Neuronal stem cell (in vitro differentiated cells): ENCODE results near the gene CAMK2B.

Experiments used
- DNase-seq: peaks from one replicate; pipeline ENCODE4 v3.0.0-alpha.2; 2013; ENCODE audit warnings: low spot score
- H2AFZ ChIP-seq: one replicate; pipeline ENCODE4 v1.6.1; 2013; ENCODE audit warnings: mild to moderate bottlenecking, low read length, inconsistent platforms
- H2AK5ac ChIP-seq: 2 replicates; pipeline ENCODE4 v1.6.1; 2013; ENCODE audit warnings: low read depth, mild to moderate bottlenecking, inconsistent platforms, low read length, moderate library complexity, mixed read lengths
- H2BK120ac ChIP-seq: 2 replicates; pipeline ENCODE4 v1.6.1; 2013; ENCODE audit warnings: low read depth, mild to moderate bottlenecking, inconsistent platforms, low read length, moderate library complexity, mixed read lengths
- H2BK12ac ChIP-seq: one replicate; pipeline ENCODE4 v1.6.1; 2013; ENCODE audit warnings: low read length, inconsistent platforms
- H2BK15ac ChIP-seq: 2 replicates; pipeline ENCODE4 v1.6.1; 2013; ENCODE audit warnings: mild to moderate bottlenecking, low read length, inconsistent platforms, mixed read lengths
- H2BK5ac ChIP-seq: one replicate; pipeline ENCODE4 v1.6.1; 2013; ENCODE audit warnings: inconsistent platforms, mild to moderate bottlenecking, low read length, moderate library complexity
- H3K14ac ChIP-seq: one replicate; pipeline ENCODE4 v1.6.1; 2013; ENCODE audit warnings: low read length, inconsistent platforms
- H3K18ac ChIP-seq: 2 replicates; pipeline ENCODE4 v1.6.1; 2013; ENCODE audit warnings: low read length, inconsistent platforms
- H3K23ac ChIP-seq: 2 replicates; pipeline ENCODE4 v1.6.1; 2013; ENCODE audit warnings: low read depth, mild to moderate bottlenecking, mixed read lengths, low read length, inconsistent platforms; ENCODE audit not compliant: poor library complexity
- H3K27ac ChIP-seq: replicated peaks from 3 replicates; pipeline ENCODE4 v1.5.1; 2013; ENCODE audit warnings: low read length, inconsistent platforms
- H3K27me3 ChIP-seq, 3 experiments: 2 replicates each; pipeline ENCODE4 v1.6.1; 2013; ENCODE audit warnings: low read length in 3 of 3, mild to moderate bottlenecking in 2 of 3, inconsistent platforms in 1 of 3, low read depth in 1 of 3, mixed read lengths in 1 of 3, moderate library complexity in 1 of 3; ENCODE audit not compliant: control insufficient read depth in 3 of 3, insufficient read depth in 3 of 3
- H3K36me3 ChIP-seq, 2 donors: replicated peaks in 1 of 2; 2 replicates each; pipeline ENCODE4 v1.6.1; 2013; ENCODE audit warnings: low read length in 2 of 2; ENCODE audit not compliant: control insufficient read depth in 2 of 2, insufficient read depth in 2 of 2
- H3K4ac ChIP-seq: 2 replicates; pipeline ENCODE4 v1.6.1; 2013; ENCODE audit warnings: inconsistent platforms, mild to moderate bottlenecking, low read length, moderate library complexity
- H3K4me1 ChIP-seq, 2 donors: 1 replicate in 1 of 2; 2 replicates in 1 of 2; pipeline ENCODE4 v1.6.1; 2013; ENCODE audit warnings: low read length in 2 of 2, low read depth in 1 of 2; ENCODE audit not compliant: control insufficient read depth in 2 of 2, insufficient read depth in 1 of 2
- H3K4me2 ChIP-seq: one replicate; pipeline ENCODE4 v1.6.1; 2013; ENCODE audit warnings: mild to moderate bottlenecking, low read length, inconsistent platforms; ENCODE audit not compliant: insufficient read depth, poor library complexity, severe bottlenecking
- H3K4me3 ChIP-seq, 2 donors: 2 replicates each; pipeline ENCODE4 v1.5.1; 2013; ENCODE audit warnings: low read length in 2 of 2, mild to moderate bottlenecking in 2 of 2, inconsistent platforms in 1 of 2, moderate library complexity in 1 of 2
- H3K79me1 ChIP-seq: one replicate; pipeline ENCODE4 v1.6.1; 2013; ENCODE audit warnings: low read depth, mild to moderate bottlenecking, inconsistent platforms, low read length, moderate library complexity
- H3K9ac ChIP-seq: one replicate; pipeline ENCODE4 v1.6.1; 2013; ENCODE audit warnings: mild to moderate bottlenecking, low read depth, low read length, inconsistent platforms; ENCODE audit not compliant: poor library complexity
- H3K9me3 ChIP-seq, 2 donors: replicated peaks in 1 of 2; 2 replicates each; pipeline versions ENCODE3 to v1.6.1; 2013; ENCODE audit warnings: low read length in 2 of 2, mild to moderate bottlenecking in 2 of 2, inconsistent platforms in 1 of 2, low read depth in 1 of 2, mixed read lengths in 1 of 2, moderate library complexity in 1 of 2; ENCODE audit not compliant: control insufficient read depth in 2 of 2, insufficient read depth in 1 of 2
- H4K8ac ChIP-seq: one replicate; pipeline ENCODE4 v1.6.1; 2013; ENCODE audit warnings: low read depth, mild to moderate bottlenecking, inconsistent platforms, low read length, moderate library complexity
- H4K91ac ChIP-seq: one replicate; pipeline ENCODE4 v1.6.1; 2013; ENCODE audit warnings: low read length, low read depth, mild to moderate bottlenecking, inconsistent platforms; ENCODE audit not compliant: poor library complexity
- WGBS, 2 donors: extraction: QIAGEN DNeasy Blood & Tissue Kit; methylation state at CpG; one replicate each; pipeline ENCODE4 v1.1.7; 2013; ENCODE audit warnings: missing lambda C conversion rate in 2 of 2, mixed read lengths in 1 of 2; ENCODE audit not compliant: insufficient read length in 2 of 2, insufficient replicate concordance in 1 of 2; ENCODE audit errors: extremely low coverage in 2 of 2; 5-methylcytosine and 5-hydroxymethylcytosine counted together

The CAMK2B gene

GRCh38 chr7:44281811-44282600 lies 43.4 kb downstream of the CAMK2B start:
- Histone ChIP-seq H2BK5ac (no peak overlapping the region), H3K9ac (no peak overlapping the region), H3K14ac (no peak overlapping the region), H3K18ac (peak overlapping the region; percentile 48), H4K8ac (no peak overlapping the region), H2AK5ac (peak overlapping the region; percentile 37), H2AFZ (no peak overlapping the region), H3K4me3 (peak overlapping the region in 1 of 2 donors; percentile 27), H3K4ac (no peak overlapping the region), H3K23ac (peak overlapping the region; percentile 58), H3K4me2 (no peak overlapping the region), H4K91ac (no peak overlapping the region), H3K36me3 (no peaks in the 10 kb centered on the region), H3K27me3 (peaks cover 0 to 52% (median 0%) of the 10 kb centered on the region in 3 experiments), H3K9me3 (no peaks in the 10 kb centered on the region), H3K4me1 (peaks cover 0 to 4% of the 10 kb centered on the region in 2 donors), H2BK12ac (peak overlapping the region; percentile 69), H3K79me1 (peaks cover 1% of the 10 kb centered on the region), H2BK120ac (no peak overlapping the region), H3K27ac (no peak overlapping the region), H2BK15ac (peak overlapping the region; percentile 35)
- no peak for DNase-seq
- no CpG with 5 or more reads among the region's 15 CpGs for WGBS, 2 donors

GRCh38 chr7:44280993-44281721 lies 44.2 kb downstream of the CAMK2B start:
- no peak overlapping the region for H3K18ac ChIP-seq
- no peak overlapping the region for H2BK15ac ChIP-seq
- H2BK12ac ChIP-seq: no peak overlapping the region
- peaks cover 7 to 11% of the 10 kb centered on the region in 2 donors for H3K4me1 ChIP-seq
- H3K9me3 ChIP-seq: no peaks in the 10 kb centered on the region
- H4K91ac ChIP-seq: no peak overlapping the region
- no peak overlapping the region for H3K4me3 ChIP-seq
- no peak overlapping the region for H3K4me2 ChIP-seq
- H3K14ac ChIP-seq: peak overlapping the region; percentile 1
- no peak overlapping the region for H2BK5ac ChIP-seq
- peak overlapping the region; percentile 32 for H3K23ac ChIP-seq
- H3K9ac ChIP-seq: no peak overlapping the region
- WGBS, 2 donors: no CpG with 5 or more reads among the region's 20 CpGs
- H3K4ac ChIP-seq: no peak overlapping the region
- no peak overlapping the region for H4K8ac ChIP-seq
- no peak overlapping the region for H2BK120ac ChIP-seq
- H2AK5ac ChIP-seq: no peak overlapping the region
- H3K27ac ChIP-seq: no peak overlapping the region
- no peaks in the 10 kb centered on the region for H3K36me3 ChIP-seq
- no peak overlapping the region for H2AFZ ChIP-seq
- H3K79me1 ChIP-seq: no peaks in the 10 kb centered on the region
- no peak for DNase-seq
- peaks cover 0 to 44% (median 0%) of the 10 kb centered on the region in 3 experiments for H3K27me3 ChIP-seq

- peak overlapping the region; percentile 33 for H3K18ac ChIP-seq
- no peak overlapping the region for H2BK15ac ChIP-seq
- H3K4me2 ChIP-seq: no peak overlapping the region
- no peak overlapping the region for H4K91ac ChIP-seq
- H2AFZ ChIP-seq: no peak overlapping the region
- no peaks in the 10 kb centered on the region for H3K79me1 ChIP-seq
- H3K23ac ChIP-seq: no peak overlapping the region
- no peak overlapping the region for H3K4me3 ChIP-seq
- peaks cover 0 to 44% (median 0%) of the 10 kb centered on the region in 3 experiments for H3K27me3 ChIP-seq
- H3K4me1 ChIP-seq: peaks cover 10 to 14% of the 10 kb centered on the region in 2 donors
- H3K27ac ChIP-seq: no peak overlapping the region
- DNase-seq: no peak
- no peaks in the 10 kb centered on the region for H3K9me3 ChIP-seq
- H3K36me3 ChIP-seq: no peaks in the 10 kb centered on the region
- no peak overlapping the region for H4K8ac ChIP-seq
- H2BK12ac ChIP-seq: no peak overlapping the region
- no peak overlapping the region for H3K4ac ChIP-seq
- WGBS, 2 donors: no CpG with 5 or more reads among the region's 8 CpGs
- H2BK120ac ChIP-seq: no peak overlapping the region
- no peak overlapping the region for H2AK5ac ChIP-seq
- no peak overlapping the region for H2BK5ac ChIP-seq
- H3K14ac ChIP-seq: no peak overlapping the region
- no peak overlapping the region for H3K9ac ChIP-seq
Observed at GRCh38 chr7:44280636-44280992, 44.8 kb downstream of the CAMK2B start.
